Fibroblast of skin of abdomen (primary cell): ENCODE results near the gene KCNG2. TPM values are rescaled to one million over a fixed set of nuclear protein-coding genes. Genes with fewer than 3 reads are reported as not detected.
"Not testable (repeated sequence)": the region's sequence is repeated elsewhere in the genome, so short reads cannot be mapped to it uniquely, and the experiment has no call there.

ENCODE experiments used
- DNase-seq: peaks from one replicate; pipeline ENCODE4 v3.0.0-alpha.2; 2013
- polyA plus RNA-seq, 2 experiments: library from polyadenylated mRNA; unstranded; fragments of 120-200 nt; gene quantifications; one replicate each; pipeline ENCODE4 v1.2.1, GENCODE V29; 2013; ENCODE audit not compliant: insufficient read length in 2 of 2

Gene KCNG2, protein sequence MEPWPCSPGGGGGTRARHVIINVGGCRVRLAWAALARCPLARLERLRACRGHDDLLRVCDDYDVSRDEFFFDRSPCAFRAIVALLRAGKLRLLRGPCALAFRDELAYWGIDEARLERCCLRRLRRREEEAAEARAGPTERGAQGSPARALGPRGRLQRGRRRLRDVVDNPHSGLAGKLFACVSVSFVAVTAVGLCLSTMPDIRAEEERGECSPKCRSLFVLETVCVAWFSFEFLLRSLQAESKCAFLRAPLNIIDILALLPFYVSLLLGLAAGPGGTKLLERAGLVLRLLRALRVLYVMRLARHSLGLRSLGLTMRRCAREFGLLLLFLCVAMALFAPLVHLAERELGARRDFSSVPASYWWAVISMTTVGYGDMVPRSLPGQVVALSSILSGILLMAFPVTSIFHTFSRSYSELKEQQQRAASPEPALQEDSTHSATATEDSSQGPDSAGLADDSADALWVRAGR
- polyA plus RNA-seq (2013, experiment 1 of 2; ENCODE audit: insufficient read length) = 0.36 TPM
- polyA plus RNA-seq (2013, experiment 2 of 2; ENCODE audit: insufficient read length) = 0.34 TPM

DNA sequence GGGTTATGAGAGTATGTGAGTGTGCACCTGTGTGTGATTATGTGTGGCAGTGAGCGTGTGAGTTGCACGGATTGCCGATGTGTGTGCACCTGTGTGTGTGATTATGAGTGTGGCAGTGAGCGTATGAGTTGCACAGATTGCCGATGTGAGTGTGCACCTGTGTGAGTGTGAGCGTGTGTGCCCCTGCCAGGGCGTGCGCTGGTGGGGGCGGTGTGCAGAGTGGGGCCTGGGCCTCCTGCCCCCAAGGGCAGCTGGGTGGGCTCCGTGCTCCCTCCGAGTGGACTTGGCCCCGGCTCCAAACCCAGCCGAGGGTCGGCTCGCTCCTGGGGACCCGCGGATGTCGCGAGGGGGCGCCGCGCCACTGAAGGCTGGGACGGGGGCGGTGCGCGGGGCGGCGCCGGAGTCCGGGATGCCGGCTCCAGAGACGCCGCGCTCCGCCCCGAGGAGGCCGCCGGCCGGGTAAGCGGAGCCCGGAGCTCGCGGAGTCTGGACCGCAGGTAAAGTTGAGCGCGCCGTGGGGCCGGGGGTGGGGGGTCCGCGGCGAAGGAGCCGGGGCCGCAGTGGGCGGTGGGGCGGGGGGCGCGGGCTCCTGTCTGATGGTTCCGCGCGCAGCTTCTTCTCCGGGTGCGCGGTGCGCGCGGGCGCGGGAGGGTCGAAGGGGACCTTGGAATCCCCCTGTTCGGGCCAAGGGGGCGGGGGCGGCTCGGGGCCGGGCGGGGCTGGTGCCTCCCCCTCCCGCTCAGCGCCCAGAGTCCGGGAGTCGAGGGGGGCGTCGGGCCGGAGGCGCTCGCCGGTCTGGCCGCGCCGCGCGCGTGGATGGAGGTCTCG lies at the start of gene KCNG2:
Gene KCNG2 (plus strand): TSS at position 421 of the 828 bp plus-strand sequence. CDS start 65,730 bp downstream, outside the sequence.
- no peak for DNase-seq

DNA sequence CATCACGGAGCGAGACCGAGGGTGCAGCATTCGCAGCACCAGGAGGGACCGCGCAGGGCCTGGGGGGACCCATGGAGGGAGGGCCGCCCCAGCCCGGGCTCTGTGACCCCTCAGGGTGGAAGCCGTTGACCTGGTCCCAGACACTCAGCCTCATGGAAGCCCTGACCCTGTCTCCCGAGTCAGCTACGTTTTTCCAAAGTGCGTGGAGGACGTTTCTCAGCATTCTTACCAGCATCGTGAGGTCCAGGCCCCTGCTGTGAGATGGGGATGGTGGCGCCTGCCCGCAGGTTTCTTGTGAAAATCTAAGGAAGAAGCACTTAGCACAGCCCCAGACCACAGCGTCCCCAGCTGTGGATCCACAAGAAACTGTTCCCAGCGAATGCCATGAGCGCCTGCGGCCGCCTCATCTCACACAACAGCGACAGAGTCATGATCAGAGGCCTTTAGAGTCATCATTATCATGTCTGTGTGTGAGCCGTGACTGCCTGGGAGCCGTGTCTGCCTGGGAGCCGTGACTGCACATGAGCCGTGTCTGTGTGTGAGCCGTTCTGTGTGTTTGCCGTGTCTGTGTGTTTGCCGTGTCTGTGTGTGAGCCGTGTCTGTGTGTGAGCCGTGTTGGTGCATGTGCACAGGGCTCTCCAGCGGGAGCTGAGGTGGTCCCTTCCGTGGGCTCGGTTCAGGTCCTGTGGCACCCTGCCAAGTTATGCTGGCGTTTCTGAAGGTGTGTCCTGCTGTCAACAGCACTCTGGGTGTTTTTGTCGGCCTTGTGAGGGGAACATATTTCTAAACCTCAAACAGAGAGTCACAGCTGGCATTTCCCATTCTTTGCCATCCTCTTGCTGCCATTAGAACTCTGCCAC lies 49.2 kb upstream of the KCNG2 start:
- DNase-seq = no peak

DNA sequence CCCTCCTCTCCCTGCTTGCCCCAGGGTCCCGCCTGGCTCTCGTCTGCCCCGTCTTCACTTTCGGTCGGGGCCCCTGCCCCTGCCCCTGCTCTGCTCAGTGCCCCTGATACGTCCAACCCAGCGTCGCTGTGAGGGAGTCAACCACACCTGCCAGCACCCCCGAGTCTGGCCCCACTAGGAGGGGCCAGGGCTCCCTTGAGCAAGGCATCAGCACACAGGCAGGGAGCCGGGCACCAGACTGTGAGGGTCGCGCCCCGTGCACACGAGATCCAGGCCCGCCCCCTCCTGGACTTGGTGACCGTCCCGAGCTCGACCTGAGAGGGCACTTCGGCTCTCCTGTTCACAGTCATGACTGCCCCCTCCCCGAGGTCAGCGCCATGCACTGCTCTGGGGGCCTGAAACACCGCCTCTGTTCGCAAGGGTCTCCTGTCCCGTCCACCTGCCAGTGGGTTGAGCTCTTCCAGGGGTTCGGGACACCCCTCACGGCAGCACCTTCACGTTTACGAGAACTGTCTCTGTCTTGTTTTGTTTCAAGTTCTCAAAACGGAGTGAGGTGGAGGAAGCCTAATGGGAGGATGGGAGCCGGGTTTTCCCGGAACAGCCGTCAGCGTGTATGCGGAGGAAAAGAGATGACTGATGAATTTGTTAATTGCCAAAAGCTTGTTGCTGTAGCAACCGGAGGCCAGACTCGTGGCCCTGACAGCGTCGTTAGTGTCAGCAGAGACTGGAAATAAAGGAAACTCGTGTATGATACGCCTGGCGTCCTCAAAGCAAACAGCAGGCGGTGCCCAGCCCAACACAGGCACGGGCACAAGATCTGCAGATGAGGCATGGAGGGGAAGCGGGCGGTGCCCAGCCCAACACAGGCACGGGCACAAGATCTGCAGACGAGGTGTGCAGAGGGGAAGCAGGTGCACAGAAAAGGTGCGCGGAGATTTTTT lies 48.2 kb upstream of the KCNG2 start:
- peak; percentile 8 for DNase-seq

DNA sequence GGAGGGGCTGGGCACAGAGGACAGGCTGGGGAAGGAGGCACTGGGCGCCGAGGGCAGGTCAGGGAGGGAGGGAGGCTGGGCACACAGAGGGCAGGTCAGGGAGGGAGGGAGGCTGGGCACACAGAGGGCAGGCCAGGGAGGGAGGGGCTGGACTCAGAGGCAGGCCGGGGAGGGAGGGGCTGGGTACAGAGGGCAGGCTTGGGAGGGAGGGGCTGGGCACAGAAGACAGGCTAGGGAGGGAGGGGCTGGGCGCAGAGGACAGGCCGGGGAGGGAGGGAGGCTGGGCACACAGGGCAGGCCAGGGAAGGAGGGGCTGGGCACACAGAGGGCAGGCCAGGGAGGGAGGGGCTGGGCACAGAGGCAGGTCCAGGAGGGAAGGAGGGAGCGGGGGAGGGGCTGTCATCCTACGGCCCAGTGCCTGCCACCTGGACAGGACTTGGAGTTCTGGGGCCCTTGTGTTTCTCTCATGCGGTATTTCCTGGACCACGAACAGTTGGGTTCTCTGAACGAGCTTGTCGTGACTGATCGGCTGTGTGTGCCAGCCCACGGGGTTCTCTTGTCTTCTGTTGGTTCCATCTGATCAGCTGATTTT lies 46.7 kb upstream of the KCNG2 start:
- DNase-seq = no peak

DNA sequence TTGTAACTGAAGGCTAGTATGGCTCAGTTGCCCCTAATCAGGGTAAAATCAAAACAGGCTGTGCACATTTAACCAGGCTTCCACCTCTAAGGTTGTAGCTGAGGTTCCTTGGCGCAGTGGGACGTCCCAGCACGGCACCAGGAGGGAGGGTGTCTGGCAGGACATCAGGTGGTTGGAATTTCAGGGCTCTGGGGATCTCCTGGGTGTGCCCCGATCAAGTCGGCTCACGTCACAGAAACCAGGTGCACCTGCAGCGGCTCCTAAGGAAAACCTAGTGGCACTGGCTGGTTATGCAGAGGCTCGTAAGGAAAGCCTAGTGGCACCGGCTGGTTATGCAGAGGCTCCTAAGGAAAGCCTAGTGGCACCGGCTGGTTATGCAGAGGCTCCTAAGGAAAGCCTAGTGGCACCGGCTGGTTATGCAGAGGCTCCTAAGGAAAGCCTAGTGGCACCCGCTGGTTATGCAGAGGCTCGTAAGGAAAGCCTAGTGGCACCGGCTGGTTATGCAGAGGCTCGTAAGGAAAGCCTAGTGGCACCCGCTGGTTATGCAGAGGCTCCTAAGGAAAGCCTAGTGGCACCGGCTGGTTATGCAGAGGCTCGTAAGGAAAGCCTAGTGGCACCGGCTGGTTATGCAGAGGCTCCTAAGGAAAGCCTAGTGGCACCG lies 45.7 kb upstream of the KCNG2 start:
- not testable (repeated sequence) for DNase-seq

DNA sequence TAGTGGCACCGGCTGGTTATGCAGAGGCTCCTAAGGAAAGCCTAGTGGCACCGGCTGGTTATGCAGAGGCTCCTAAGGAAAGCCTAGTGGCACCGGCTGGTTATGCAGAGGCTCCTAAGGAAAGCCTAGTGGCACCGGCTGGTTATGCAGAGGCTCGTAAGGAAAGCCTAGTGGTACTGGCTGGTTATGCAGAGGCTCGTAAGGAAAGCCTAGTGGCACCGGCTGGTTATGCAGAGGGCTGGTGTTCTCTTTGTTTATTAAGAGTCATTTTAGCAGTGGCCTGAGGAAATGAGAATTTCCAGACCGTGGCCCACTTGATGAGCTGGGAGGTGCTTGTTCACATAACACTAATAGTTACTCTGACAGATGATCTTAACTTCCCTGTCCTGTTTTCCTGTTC lies 44.8 kb upstream of the KCNG2 start:
- DNase-seq = not testable (repeated sequence)

DNA sequence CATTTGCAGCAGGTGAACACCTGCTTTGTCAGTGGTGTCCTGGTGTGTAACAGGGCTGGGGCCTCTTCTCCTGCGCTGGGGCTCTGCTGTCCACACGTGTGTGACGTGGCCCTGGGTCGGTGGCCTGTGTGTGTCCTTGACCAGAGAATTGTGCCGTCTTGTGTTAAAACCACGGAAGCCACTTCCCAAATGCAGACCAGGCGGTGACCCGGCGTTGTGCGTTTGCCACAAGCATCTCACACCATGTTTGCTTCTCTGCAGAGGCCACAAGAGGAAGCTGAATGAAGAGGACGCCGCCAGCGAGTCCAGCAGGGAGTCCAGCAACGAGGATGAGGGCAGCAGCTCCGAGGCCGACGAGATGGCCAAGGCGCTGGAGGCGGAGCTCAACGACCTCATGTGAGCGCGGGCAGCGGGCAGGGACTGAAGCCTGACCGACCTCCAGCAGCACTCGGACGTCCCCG lies 44.3 kb upstream of the KCNG2 start:
- DNase-seq = no peak

DNA sequence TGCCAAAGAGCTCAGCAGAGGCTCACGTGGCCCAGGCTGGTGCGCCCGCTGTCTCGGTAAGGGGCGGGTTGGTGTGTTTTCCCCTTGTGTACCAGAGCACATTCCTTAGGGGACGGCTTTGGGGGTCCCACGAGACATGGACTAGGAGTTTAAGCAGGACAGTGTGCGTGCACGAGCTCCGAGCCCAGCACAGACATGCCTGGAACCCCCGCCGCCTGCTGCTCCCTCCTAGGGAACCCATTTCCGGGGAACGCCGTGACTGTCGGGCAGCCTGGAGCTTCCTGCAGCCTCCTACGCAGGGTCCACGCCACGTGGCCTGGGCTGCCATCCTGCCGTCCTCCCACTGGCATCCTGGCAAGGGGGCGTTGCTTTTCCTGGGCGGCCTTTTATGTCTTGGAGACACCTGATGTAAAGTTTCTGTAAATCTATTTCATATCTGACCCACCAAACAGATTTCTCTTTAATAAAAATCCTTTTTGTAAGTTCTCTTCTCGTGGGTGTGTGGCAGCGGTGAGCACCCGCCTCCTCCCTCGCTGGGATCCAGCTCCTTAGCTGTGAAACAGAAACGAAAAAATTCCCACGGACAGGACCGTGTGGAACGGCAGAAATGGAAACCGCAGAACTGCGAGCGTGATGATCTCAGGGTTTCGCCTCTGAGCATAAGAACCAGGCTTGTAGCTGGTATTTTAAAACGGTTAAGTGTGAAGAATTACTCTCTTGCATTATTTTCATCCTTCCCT lies 43.5 kb upstream of the KCNG2 start:
- no peak for DNase-seq

DNA sequence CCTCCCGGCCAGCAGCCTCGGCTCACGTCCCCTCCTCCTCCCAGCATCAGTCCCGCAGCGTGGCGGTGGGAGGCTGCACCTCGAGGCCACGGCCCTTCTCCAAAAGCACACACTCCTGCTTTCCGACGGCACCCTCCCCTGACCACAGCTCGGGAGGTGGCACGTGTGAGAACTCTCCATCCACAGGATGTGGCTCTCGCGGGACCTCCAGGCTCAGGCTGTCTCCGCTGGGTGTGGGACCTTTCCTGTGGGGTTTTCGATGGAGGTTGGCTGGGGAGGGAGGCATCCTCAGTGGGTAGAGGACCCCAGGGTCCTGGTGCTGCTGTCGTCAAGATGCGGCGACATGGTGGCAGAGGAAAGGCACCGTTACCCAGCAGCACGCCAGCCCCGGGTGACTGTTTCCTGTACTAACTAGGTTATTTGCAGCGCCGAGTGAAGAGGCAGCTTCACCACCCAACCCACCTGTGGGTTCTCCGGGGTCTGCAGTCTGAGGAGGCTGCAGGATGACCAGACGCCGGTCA lies 42.8 kb upstream of the KCNG2 start:
- no peak for DNase-seq

DNA sequence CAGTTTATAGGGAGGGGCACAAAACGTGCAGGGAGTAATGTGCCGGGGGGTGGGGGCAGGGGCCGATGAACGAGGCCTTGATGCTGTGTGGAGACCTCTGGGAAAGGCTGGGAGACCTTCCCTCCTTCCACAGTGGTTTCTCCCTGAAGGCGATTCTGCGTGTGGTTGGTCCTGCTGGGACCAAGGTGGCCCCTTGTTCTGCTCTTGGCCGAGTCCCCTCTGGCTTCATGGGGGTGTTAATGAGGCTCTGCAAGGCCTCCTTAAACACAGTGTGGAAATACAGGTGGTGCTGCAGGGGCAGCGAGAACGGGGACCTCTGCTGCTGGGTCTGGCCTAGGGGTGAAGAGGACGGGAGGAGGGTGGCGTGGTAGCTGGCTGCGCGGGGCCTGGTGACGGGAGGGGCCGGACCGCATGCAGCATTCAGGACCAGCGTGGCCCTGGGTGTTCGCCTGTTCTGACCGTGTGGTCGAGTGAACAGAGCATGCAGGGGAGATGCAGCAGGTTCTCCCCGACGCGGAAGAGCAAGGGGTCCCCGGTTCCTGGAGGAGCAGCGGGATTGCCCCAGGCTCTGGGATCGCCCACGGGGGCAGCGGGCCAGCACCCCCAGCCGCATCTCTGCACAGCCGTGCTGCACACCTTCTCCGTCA lies 42.1 kb upstream of the KCNG2 start:
- DNase-seq = no peak

DNA sequence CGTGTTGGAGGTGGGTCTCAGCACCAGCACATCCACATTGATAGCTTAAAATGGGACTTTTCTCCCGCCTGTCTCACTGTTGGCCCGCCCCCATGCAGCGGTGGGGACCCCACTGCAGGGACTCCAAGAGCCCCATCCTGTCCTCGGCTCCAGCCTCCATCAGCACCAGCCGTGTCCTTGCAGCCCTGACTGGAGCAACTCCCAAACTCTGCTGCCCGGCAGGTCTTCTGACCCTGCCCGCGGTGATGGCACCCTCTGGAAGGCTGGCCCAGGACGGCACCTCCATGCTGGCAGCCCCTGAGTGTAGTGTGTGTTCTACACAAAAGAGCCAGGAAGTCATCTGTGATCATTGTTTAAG lies 41.6 kb upstream of the KCNG2 start:
- no peak for DNase-seq

DNA sequence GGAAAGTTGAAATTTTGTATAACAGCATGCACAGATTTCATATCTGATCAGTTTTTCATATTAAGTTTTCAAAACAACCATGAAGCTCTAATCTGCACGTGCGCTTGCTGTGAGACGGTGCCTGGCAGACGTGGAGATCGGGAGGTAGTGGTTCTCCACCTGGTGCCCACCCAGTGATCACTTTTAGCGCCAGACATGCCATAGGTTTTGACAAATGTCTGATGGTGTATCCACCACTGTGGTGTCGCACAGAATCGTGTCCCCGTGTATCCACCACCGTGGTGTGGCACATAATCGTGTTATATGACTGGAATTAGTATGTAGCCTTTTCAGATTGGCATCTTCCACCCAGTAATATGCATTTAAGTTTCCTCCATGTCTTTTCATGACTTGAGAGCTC lies 40.9 kb upstream of the KCNG2 start:
- DNase-seq = no peak

DNA sequence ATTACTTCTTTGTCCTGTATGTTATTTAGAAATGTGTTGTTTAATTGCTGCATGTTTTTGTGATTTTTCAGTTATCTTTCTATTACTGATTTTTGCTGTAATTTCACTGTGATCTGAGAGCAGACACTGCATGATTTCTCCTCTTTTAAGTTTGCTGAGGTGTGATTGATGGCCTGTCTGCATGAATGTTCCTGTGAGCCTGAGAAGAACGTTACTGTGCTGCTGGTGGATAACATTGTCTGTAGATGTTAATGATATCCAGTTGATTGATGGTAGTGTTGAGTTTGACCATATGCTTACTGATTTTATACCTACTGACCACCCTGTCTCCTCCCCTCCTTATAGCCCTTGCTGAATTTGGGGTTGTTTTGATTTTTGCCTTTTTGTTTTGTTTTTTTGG lies 37.4 kb upstream of the KCNG2 start:
- no peak for DNase-seq

DNA sequence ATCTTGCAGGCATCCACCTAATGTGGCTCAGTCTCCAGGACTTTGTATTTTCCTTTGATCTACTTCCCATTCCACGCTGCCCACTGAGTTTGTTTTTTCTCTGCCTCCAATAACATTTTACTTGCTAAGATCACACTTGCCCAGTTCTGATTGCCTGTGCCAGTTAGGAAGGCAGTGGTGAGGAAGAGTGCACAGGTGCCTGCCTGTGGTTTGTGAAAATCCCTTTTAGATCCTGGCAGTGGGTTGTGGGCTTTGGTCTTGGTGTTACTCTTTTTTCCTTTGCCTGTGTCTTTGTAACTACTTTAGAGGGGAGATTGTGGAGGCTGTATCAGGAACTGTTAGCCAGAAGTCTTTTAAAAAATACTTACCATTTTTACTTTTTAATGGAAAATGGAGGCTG lies 36.9 kb upstream of the KCNG2 start:
- no peak for DNase-seq

DNA sequence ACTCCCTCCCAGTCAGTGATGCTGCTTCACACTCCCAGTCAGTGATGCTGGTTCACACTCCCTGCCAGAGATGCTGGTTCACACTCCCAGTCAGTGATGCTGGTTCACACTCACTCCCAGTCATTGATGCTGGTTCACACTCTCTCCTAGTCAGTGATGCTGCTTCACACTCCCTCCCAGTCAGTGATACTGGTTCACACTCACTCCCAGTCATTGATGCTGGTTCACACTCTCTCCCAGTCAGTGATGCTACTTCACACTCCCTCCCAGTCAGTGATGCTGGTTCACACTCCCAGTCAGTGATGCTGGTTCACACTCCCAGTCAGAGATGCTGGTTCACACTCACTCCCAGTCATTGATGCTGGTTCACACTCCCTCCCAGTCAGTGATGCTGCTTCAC lies 34.3 kb upstream of the KCNG2 start:
- DNase-seq = no peak

DNA sequence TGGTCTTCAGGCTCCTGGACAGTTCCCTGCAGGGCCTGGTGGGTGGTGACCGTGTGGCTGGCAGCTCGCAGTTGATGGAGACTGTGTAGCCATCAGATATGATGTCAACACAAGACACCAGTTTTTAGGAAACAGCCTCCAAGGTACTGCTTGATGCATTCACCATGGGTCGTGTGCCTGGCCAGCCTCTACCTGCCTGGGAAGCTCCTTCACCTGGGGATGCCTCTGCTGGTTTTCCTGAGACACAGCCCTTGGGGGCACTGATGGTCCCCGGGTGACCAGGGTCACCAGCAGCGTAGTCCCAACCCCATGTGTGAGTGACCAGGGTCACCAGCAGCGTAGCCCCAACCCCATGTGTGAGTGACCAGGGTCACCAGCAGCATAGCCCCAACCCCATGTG lies 33.6 kb upstream of the KCNG2 start:
- no peak for DNase-seq

DNA sequence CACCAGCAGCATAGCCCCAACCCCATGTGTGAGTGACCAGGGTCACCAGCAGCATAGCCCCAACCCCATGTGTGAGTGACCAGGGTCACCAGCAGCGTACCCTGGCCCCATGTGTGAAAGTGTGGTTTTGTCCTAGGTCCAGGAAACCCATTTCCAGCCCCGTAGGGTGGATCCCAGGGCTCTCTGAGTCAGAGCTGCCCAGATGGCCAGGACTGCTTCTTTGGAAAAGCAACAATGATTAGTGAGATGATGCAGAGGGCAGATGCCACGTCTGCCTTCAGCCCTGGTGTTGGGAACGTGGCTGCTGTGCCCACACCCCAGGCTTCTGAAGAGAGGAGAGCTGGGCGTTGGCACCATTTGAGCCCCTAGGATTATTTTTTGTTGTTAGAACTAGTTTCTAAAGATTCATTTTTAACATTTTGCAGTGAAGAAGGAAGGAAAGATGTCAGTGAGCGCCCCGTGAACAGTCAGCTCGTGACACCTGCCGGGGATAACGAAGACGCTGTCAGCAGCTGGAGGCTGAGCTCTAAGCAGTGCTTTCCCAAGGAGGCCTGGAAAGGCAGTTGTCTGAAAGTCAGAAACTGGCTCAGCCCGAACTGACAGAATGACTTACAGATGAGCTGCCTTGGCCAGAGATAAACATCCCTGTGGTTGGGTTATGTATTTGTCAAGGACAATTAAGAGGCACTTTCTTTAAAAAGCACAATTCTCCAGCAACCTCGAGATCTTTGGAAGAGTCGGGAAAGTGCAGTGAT lies 32.1 kb upstream of the KCNG2 start:
- no peak for DNase-seq

DNA sequence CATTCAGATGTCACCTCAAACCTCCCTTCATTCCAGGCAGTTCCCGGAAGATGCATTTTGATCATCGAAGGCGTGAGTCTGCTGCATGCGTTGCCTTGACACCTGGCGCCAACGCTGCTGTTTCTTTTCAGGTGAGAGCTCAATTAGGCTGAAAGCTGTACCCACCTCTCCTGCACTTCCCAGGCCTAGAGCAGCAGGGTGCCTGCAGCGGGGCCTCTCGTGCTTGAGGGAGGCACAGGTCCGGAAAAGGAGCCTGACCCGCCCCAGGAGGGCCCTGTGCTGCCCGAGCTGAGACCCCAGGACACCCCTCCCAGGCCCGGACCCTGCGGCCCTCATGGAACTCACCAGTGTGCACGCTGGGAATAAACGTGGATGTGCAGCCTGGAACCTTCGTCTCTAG lies 31.4 kb upstream of the KCNG2 start:
- DNase-seq = no peak
